Panc1 (cell line): ENCODE results near the gene SNX9. TPM values are rescaled to one million over a fixed set of nuclear protein-coding genes. Genes with fewer than 3 reads are reported as not detected.

ENCODE experiments used
- ATAC-seq: fragments of 200-7000 bp; cut with Tn5 transposase; 2 replicates; pipeline ENCODE4 v1.9.1; 2020; ENCODE audit warnings: mild to moderate bottlenecking, moderate library complexity
- BruUV-seq: library from RNA; stranded (reverse); fragments of 400-500 nt; replicated peaks from 2 replicates; lab custom pipeline; 2021; lab: Mats Ljungman, UMichigan
- CTCF ChIA-PET: fragments of 300-600 bp; sonication (Branson Sonifier 250); formaldehyde crosslinking; loops from one replicate; lab custom pipeline; 2022; ENCODE audit warnings: antibody characterized with exemption; lab: Charles Lee
- POLR2A ChIA-PET: fragments of 300-600 bp; sonication (Branson Sonifier 250); formaldehyde crosslinking; loops from one replicate; lab custom pipeline; 2022; ENCODE audit warnings: antibody characterized with exemption; lab: Charles Lee
- DNase-seq: peaks from one replicate; pipeline ENCODE4 v3.0.0-alpha.2; 2010; ENCODE audit warnings: low read depth, low spot score
- H3K27ac ChIP-seq: 2 replicates; pipeline ENCODE4 v1.5.1; 2011; ENCODE audit warnings: mild to moderate bottlenecking, low read length, inconsistent platforms
- H3K27me3 ChIP-seq: fragments of 200-500 bp; sonication (Bioruptor generic); 2 replicates; pipeline ENCODE4 v1.6.0; 2014; ENCODE audit warnings: low read length, inconsistent platforms; ENCODE audit not compliant: control insufficient read depth, insufficient read depth
- H3K36me3 ChIP-seq: fragments of 200-500 bp; sonication (Bioruptor generic); 2 replicates; pipeline ENCODE4 v1.5.1; 2014; ENCODE audit warnings: inconsistent platforms, mild to moderate bottlenecking, low read length, moderate library complexity; ENCODE audit not compliant: control insufficient read depth, insufficient read depth
- H3K4me1 ChIP-seq: 2 replicates; pipeline ENCODE4 v1.5.1; 2011; ENCODE audit warnings: inconsistent platforms, mild to moderate bottlenecking, low read length, moderate library complexity; ENCODE audit not compliant: control insufficient read depth, insufficient read depth
- H3K4me3 ChIP-seq, 2 experiments: 2 replicates each; pipeline ENCODE4 v1.5.1; 2011 to 2012; ENCODE audit warnings: low read depth in 2 of 2, low read length in 2 of 2, mild to moderate bottlenecking in 2 of 2, inconsistent platforms in 1 of 2, moderate library complexity in 1 of 2
- H3K9me3 ChIP-seq: fragments of 200-500 bp; sonication (Bioruptor generic); 2 replicates; pipeline ENCODE4 v1.5.1; 2014; ENCODE audit warnings: low read depth, mild to moderate bottlenecking, inconsistent platforms, low read length, moderate library complexity; ENCODE audit not compliant: control insufficient read depth, insufficient read depth
- POLR2AphosphoS5 ChIP-seq: IDR thresholded peaks from 2 replicates; pipeline ENCODE4 v1.6.1; 2012; ENCODE audit warnings: mild to moderate bottlenecking, low read depth, low read length, moderate library complexity
- REST ChIP-seq, 2 experiments: IDR thresholded peaks; 2 replicates each; pipeline ENCODE4 v1.6.1; 2011 to 2012; ENCODE audit warnings: low read depth in 2 of 2, control low read depth in 1 of 2, low read length in 1 of 2, mild to moderate bottlenecking in 1 of 2, moderate library complexity in 1 of 2; ENCODE audit not compliant: insufficient read depth in 1 of 2
- SIN3A ChIP-seq: IDR thresholded peaks from 2 replicates; pipeline ENCODE4 v1.6.1; 2012; ENCODE audit warnings: low read depth, mild to moderate bottlenecking, low read length, moderate library complexity, borderline replicate concordance; ENCODE audit not compliant: insufficient read depth
- TCF7L2 ChIP-seq: IDR thresholded peaks from 2 replicates; pipeline ENCODE4 v1.6.1; 2011; ENCODE audit warnings: mild to moderate bottlenecking, low read depth, low read length, inconsistent platforms
- in situ Hi-C: cut with HindIII; loops from 2 replicates; pipeline ENCODE4 v1.10.0; 2016; ENCODE audit warnings: low sequenced_read_pairs, low pct_unique_long_range_greater_than_20kb
- intact Hi-C: fragments of 100-400 bp; cut with micrococcal nuclease; formaldehyde crosslinking; loops from one replicate; pipeline ENCODE4 v1.10.0; 2022; ENCODE audit not compliant: unreplicated experiment
- total RNA-seq: library from RNA; stranded (reverse); gene quantifications from one replicate; pipeline ENCODE4 v1.2.1, GENCODE V29; 2021; ENCODE audit not compliant: unreplicated experiment
- TF ChIP-seq, protein P1 (sequence below): fragments of 450-650 bp; IDR thresholded peaks from 2 replicates; pipeline ENCODE4 v1.5.1; 2017; ENCODE audit warnings: mild to moderate bottlenecking

The SNX9 gene
- total RNA-seq, 1 experiment from 2014 or later = 46.0 TPM

DNA sequence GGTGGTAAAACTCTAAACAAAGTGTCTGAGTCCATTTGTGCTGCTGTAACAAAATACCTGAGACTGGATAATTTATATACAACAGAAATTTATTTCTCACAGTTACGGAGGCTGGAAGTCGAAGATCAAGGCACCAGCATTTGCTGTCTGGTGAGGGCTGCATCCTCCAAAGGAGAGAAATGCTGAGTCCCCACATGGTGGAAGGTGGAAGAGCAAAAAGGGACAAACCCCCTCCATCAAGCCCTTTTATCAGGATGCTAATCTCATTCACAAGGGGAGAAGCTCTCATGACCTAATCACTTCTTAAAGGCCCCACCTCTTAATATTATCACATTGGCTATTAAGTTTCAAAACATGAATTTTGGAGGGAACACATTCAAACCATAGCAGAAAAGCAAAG lies 102.7 kb downstream of the SNX9 start:
- ChIA-PET CTCF (no interaction called here), POLR2A (no interaction called here)
- no peak overlapping the region for H3K27ac ChIP-seq
- ATAC-seq (no peak), DNase-seq (no peak)
- H3K4me3 ChIP-seq = no peak overlapping the region
- BruUV-seq = no TSS peak
- no peaks in the 10 kb centered on the region for H3K4me1 ChIP-seq
- intact Hi-C loops (no loop called here), in situ Hi-C loops (no loop called here)
- no peak for TF ChIP-seq POLR2AphosphoS5
- no peak for TF ChIP-seq TCF7L2
- TF ChIP-seq, protein P1, sequence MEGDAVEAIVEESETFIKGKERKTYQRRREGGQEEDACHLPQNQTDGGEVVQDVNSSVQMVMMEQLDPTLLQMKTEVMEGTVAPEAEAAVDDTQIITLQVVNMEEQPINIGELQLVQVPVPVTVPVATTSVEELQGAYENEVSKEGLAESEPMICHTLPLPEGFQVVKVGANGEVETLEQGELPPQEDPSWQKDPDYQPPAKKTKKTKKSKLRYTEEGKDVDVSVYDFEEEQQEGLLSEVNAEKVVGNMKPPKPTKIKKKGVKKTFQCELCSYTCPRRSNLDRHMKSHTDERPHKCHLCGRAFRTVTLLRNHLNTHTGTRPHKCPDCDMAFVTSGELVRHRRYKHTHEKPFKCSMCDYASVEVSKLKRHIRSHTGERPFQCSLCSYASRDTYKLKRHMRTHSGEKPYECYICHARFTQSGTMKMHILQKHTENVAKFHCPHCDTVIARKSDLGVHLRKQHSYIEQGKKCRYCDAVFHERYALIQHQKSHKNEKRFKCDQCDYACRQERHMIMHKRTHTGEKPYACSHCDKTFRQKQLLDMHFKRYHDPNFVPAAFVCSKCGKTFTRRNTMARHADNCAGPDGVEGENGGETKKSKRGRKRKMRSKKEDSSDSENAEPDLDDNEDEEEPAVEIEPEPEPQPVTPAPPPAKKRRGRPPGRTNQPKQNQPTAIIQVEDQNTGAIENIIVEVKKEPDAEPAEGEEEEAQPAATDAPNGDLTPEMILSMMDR = no peak
- TF ChIP-seq SIN3A = no peak
- TF ChIP-seq REST (IDR thresholded peaks at IDR 0.05; ENCODE audit: insufficient read depth in 1 of 2, low read depth in 2 of 2, low read length in 1 of 2) = no peak
- peaks cover 33% of the 10 kb centered on the region for H3K36me3 ChIP-seq
- H3K27me3 ChIP-seq = no peaks in the 10 kb centered on the region
- H3K9me3 ChIP-seq = no peaks in the 10 kb centered on the region

GRCh38 chr6:157927011-157927410 lies 104.0 kb downstream of the SNX9 start:
- intact Hi-C loops (no loop called here), in situ Hi-C loops (no loop called here)
- no peak overlapping the region for H3K4me3 ChIP-seq
- POLR2A ChIA-PET = no interaction called here
- DNase-seq = no peak
- H3K4me1 ChIP-seq = no peaks in the 10 kb centered on the region
- BruUV-seq = no TSS peak
- peaks cover 35% of the 10 kb centered on the region for H3K36me3 ChIP-seq
- CTCF ChIA-PET = no interaction called here
- TF ChIP-seq SIN3A (no peak), REST (IDR thresholded peaks at IDR 0.05; ENCODE audit: insufficient read depth in 1 of 2, low read depth in 2 of 2, low read length in 1 of 2) (no peak), POLR2AphosphoS5 (no peak)
- no peak for ATAC-seq
- no peaks in the 10 kb centered on the region for H3K9me3 ChIP-seq
- no peaks in the 10 kb centered on the region for H3K27me3 ChIP-seq
- no peak overlapping the region for H3K27ac ChIP-seq
